Upper lobe of left lung (tissue), 4 donors: ENCODE results near the gene SERPINA1.

Source experiments
- EP300 ChIP-seq, 4 donors: sonication (generic); formaldehyde crosslinking; IDR thresholded peaks; one replicate each; pipeline ENCODE4 v1.5.1; 2017; ENCODE audit warnings: antibody characterized with exemption in 4 of 4, control low read depth in 2 of 4
- POLR2AphosphoS5 ChIP-seq, 2 donors: sonication (generic); formaldehyde crosslinking; IDR thresholded peaks; one replicate each; pipeline ENCODE4 v1.5.1; 2017; ENCODE audit warnings: antibody characterized with exemption in 2 of 2

DNA sequence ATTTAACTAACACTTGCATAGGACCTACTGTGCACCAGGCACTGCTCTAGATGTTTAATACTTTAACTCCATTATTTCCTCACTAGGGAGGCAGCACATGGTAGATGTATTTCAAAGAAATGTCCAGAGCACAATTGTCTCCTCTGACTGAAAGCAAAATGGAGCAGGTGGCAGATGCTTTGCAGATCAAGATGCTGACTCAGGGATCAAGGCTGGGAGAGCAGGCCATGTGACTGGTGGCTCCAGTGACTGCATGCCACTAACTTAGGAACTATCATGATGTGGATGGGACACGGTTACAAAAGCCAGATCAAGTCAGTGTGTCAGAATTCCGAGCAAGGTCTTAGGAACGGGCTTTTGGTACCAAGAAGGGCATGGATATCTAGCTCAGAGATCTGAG, 36.0 kb upstream of the SERPINA1 start:
- TF ChIP-seq POLR2AphosphoS5 (IDR thresholded peaks at IDR 0.05) (no peak), EP300 (IDR thresholded peaks at IDR 0.05) (no peak)
